ENCODE data around the gene DLG3. TPM values are rescaled to one million over a fixed set of nuclear protein-coding genes. Genes with fewer than 3 reads are reported as not detected.

DLG3 gene
- polyA plus RNA-seq, 3 donors: 0.12 to 0.17 TPM; not detected in 1

- H3K79me2 ChIP-seq (ENCODE audit: insufficient read depth, low read length): no peaks in the 10 kb centered on the region
- H3K4me3 ChIP-seq (replicated peaks in 1 of 3; ENCODE audit: low read depth in 2 of 3, low read length in 3 of 3): no peak overlapping the region
- H3K9me3 Mint-ChIP-seq: peaks cover 0 to 2% (median 0%) of the 10 kb centered on the region in 7 donors
- H3K27me3 Mint-ChIP-seq (ENCODE audit: low read depth in 3 of 3): peaks cover 2 to 7% (median 4%) of the 10 kb centered on the region in 3 donors
- H4K20me1 ChIP-seq (ENCODE audit: insufficient read depth, low read length): no peaks in the 10 kb centered on the region
- H3K27me3 ChIP-seq (ENCODE audit: control insufficient read depth in 2 of 2, insufficient read depth in 2 of 2, low read length in 2 of 2): no peaks in the 10 kb centered on the region
- H3K27ac Mint-ChIP-seq: no peak overlapping the region
- no peak overlapping the region for H3K4me2 ChIP-seq (replicated peaks; ENCODE audit: extremely low read depth, low read length, poor library complexity, severe bottlenecking)
- H3K27ac ChIP-seq (ENCODE audit: low read depth in 1 of 2, low read length in 2 of 2): no peak overlapping the region
- H3K36me3 ChIP-seq (replicated peaks in 1 of 2; ENCODE audit: control insufficient read depth in 1 of 2, insufficient read depth in 2 of 2, low read length in 2 of 2): no peaks in the 10 kb centered on the region
- 100% methylated on average over 1 of the region's 15 CpGs for WGBS (ENCODE audit: insufficient coverage)
- H3K9me3 ChIP-seq (replicated peaks in 1 of 2; ENCODE audit: control insufficient read depth in 1 of 2, insufficient read depth in 1 of 2, low read length in 2 of 2): no peaks in the 10 kb centered on the region
- H3K9ac ChIP-seq (ENCODE audit: insufficient read depth, low read length, poor library complexity, severe bottlenecking): no peak overlapping the region
- no peak for DNase-seq
- no peaks in the 10 kb centered on the region for H3K4me1 ChIP-seq (ENCODE audit: control insufficient read depth in 1 of 2, insufficient read depth in 2 of 2, low read length in 2 of 2)
- no peak overlapping the region for H2AFZ ChIP-seq (ENCODE audit: insufficient read depth, low read depth, low read length, poor library complexity, severe bottlenecking)
- no peak overlapping the region for H3K4me3 Mint-ChIP-seq
- H3K36me3 Mint-ChIP-seq: peaks cover 2% of the 10 kb centered on the region in 2 donors
- no peak for TF ChIP-seq CTCF (IDR thresholded peaks at IDR 0.05)
- intact Hi-C loops (cut with micrococcal nuclease): no loop called here
- H3K4me1 Mint-ChIP-seq: no peaks in the 10 kb centered on the region
These were observed 18.1 kb upstream of the DLG3 start for GRCh38 chrX:70426286-70427278.

- no peak overlapping the region for H3K27ac Mint-ChIP-seq
These were observed 17.3 kb upstream of the DLG3 start for GRCh38 chrX:70427365-70427764.

More at GRCh38 chrX:70427365-70427764, 17.3 kb upstream of the DLG3 start:
- 100% methylated on average over 1 of the region's 2 CpGs for WGBS (ENCODE audit: insufficient coverage)
- Mint-ChIP-seq H3K9me3 (peaks cover 0 to 2% (median 0%) of the 10 kb centered on the region in 7 donors), H3K4me3 (no peak overlapping the region), H3K36me3 (no peaks in the 10 kb centered on the region), H3K27me3 (ENCODE audit: low read depth in 3 of 3) (peaks cover 2 to 7% (median 4%) of the 10 kb centered on the region in 3 donors), H3K4me1 (no peaks in the 10 kb centered on the region)
- no peak overlapping the region for H3K27ac ChIP-seq (ENCODE audit: low read depth in 1 of 2, low read length in 2 of 2)
- intact Hi-C loops (cut with micrococcal nuclease): no loop called here
- no peak overlapping the region for H3K9ac ChIP-seq (ENCODE audit: insufficient read depth, low read length, poor library complexity, severe bottlenecking)
- H3K36me3 ChIP-seq (replicated peaks in 1 of 2; ENCODE audit: control insufficient read depth in 1 of 2, insufficient read depth in 2 of 2, low read length in 2 of 2): no peaks in the 10 kb centered on the region
- DNase-seq: no peak
- no peak overlapping the region for H3K4me2 ChIP-seq (replicated peaks; ENCODE audit: extremely low read depth, low read length, poor library complexity, severe bottlenecking)
- H2AFZ ChIP-seq (ENCODE audit: insufficient read depth, low read depth, low read length, poor library complexity, severe bottlenecking): no peak overlapping the region
- H3K27me3 ChIP-seq (ENCODE audit: control insufficient read depth in 2 of 2, insufficient read depth in 2 of 2, low read length in 2 of 2): no peaks in the 10 kb centered on the region
- H3K4me1 ChIP-seq (ENCODE audit: control insufficient read depth in 1 of 2, insufficient read depth in 2 of 2, low read length in 2 of 2): no peaks in the 10 kb centered on the region
- H3K4me3 ChIP-seq (replicated peaks in 1 of 3; ENCODE audit: low read depth in 2 of 3, low read length in 3 of 3): no peak overlapping the region
- no peaks in the 10 kb centered on the region for H3K79me2 ChIP-seq (ENCODE audit: insufficient read depth, low read length)
- H4K20me1 ChIP-seq (ENCODE audit: insufficient read depth, low read length): no peaks in the 10 kb centered on the region
- TF ChIP-seq CTCF (IDR thresholded peaks at IDR 0.05): no peak
- no peaks in the 10 kb centered on the region for H3K9me3 ChIP-seq (replicated peaks in 1 of 2; ENCODE audit: control insufficient read depth in 1 of 2, insufficient read depth in 1 of 2, low read length in 2 of 2)

Measured in CD14-positive monocyte (primary cell).